ENCODE results near the gene NPVF. TPM values are rescaled to one million over a fixed set of nuclear protein-coding genes. Genes with fewer than 3 reads are reported as not detected.

Gene NPVF
- total and polyA plus RNA-seq, 7 donors, result not detected

DNA sequence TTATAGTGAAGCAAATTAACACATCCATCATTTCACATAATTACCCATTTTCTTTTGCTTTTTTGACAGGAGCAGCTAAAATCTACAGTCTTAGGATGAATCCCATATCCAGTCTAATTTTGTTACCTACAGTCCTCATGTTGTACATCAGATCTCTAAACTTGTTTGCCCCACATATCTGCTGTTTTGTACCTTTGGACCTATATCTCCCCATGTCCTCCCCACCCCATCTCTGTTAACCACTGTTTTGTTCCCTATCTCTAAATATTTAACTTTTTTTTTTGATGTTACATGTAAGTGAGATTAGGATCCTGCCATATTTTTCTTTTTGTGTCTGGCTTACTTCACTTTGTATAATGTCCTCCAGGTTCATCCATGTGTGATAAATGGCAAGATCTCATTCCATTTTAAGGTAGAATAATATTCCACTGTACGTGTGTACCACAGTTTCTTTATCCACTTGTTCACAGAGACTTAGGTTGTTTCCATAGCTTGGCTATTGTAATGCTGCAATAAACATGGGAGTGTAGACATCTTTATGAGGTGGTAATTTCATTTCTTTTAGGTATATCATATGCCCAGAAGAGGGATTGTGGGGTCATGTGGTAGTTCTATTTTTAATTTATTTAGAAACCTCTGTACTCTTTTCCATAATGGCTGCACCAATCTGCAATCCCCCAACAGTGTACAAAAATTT, 19.6 kb downstream of the NPVF start:
- no peaks in the 10 kb centered on the region for H3K36me3 ChIP-seq (ENCODE audit: insufficient read depth in 1 of 2, low read depth in 1 of 2)
- H3K4me1 ChIP-seq, result no peaks in the 10 kb centered on the region
- intact Hi-C loops (cut with DNase I), result no loop called here
- WGBS, 3 donors, result 62 to 78% (median 71%) methylated on average over 1 of the region's 1 CpG
- ATAC-seq, result no peak
- H3K9me3 ChIP-seq, result peaks cover 9% of the 10 kb centered on the region
- H3K4me3 ChIP-seq, result no peak overlapping the region
- no peak for DNase-seq
- H3K27ac ChIP-seq, result no peak overlapping the region
- TF ChIP-seq CTCF (IDR thresholded peaks at IDR 0.05), result no peak
- H3K27me3 ChIP-seq (ENCODE audit: insufficient read depth in 3 of 3, low read length in 2 of 3), result peaks cover 0 to 10% (median 0%) of the 10 kb centered on the region in 3 donors

DNA sequence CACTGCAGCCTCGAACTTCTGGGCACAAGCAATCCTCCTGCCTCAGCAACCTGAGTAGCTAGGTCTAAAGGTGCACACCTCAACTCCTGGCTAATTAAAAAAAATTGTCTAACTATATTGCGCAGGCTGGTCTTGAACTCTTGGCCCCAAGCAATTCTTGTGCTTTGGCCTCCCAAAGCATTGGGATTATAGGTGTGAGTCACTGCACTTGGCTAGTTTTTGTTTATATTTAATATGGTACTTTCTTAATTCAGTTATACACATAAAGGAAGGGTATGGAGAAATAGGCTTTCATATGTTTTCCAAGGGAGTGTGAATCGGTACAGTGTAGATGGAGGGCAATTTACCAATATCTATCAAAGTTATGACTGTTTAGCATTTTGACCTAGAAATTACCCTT, 20.4 kb downstream of the NPVF start:
- TF ChIP-seq CTCF (IDR thresholded peaks at IDR 0.05), result no peak
- intact Hi-C loops (cut with DNase I), result no loop called here
- ATAC-seq (no peak), DNase-seq (no peak)
- 87 to 90% (median 87%) methylated on average over 3 of the region's 3 CpGs for WGBS, 3 donors
- Histone ChIP-seq H3K27ac (no peak overlapping the region), H3K9me3 (peaks cover 9% of the 10 kb centered on the region), H3K4me3 (no peak overlapping the region), H3K4me1 (no peaks in the 10 kb centered on the region), H3K27me3 (ENCODE audit: insufficient read depth in 3 of 3, low read length in 2 of 3) (peaks cover 0 to 10% (median 0%) of the 10 kb centered on the region in 3 donors), H3K36me3 (ENCODE audit: insufficient read depth in 1 of 2, low read depth in 1 of 2) (no peaks in the 10 kb centered on the region)

DNA sequence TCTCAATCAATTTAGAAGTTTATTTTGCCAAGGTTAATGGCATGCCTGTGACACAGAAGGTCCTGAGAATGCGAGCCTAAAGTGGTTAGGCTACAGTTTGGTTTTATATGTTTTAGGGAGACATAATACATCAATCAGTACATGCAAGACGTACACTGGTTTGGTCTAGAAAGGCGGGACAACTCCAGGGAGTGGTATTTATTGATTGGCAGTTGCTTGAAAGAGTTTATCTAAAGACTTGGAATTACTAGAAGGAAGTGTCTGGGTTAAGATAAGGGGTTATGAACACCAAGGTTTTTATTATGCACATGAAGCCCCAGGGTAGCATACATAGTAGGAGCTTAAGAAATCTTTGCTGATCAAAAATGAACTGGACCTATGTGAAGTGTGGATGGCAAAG, 21.5 kb downstream of the NPVF start:
- Histone ChIP-seq H3K9me3 (peaks cover 9% of the 10 kb centered on the region), H3K36me3 (ENCODE audit: insufficient read depth in 1 of 2, low read depth in 1 of 2) (no peaks in the 10 kb centered on the region), H3K27ac (no peak overlapping the region), H3K4me3 (no peak overlapping the region), H3K27me3 (ENCODE audit: insufficient read depth in 3 of 3, low read length in 2 of 3) (peaks cover 0 to 10% (median 0%) of the 10 kb centered on the region in 3 donors), H3K4me1 (no peaks in the 10 kb centered on the region)
- no peak for ATAC-seq
- 80 to 86% (median 81%) methylated on average over 3 of the region's 3 CpGs for WGBS, 3 donors
- TF ChIP-seq CTCF (IDR thresholded peaks at IDR 0.05), result no peak
- DNase-seq, result no peak
- intact Hi-C loops (cut with DNase I), result no loop called here

GRCh38 chr7:25196132-25196896, 32.0 kb downstream of the NPVF start:
- no peaks in the 10 kb centered on the region for H3K27me3 ChIP-seq (ENCODE audit: insufficient read depth in 3 of 3, low read length in 2 of 3)
- no peak for TF ChIP-seq CTCF (IDR thresholded peaks at IDR 0.05)
- no peaks in the 10 kb centered on the region for H3K4me1 ChIP-seq
- intact Hi-C loops (cut with DNase I), result no loop called here
- H3K27ac ChIP-seq, result no peak overlapping the region
- no peaks in the 10 kb centered on the region for H3K36me3 ChIP-seq (ENCODE audit: insufficient read depth in 1 of 2, low read depth in 1 of 2)
- H3K9me3 ChIP-seq, result no peaks in the 10 kb centered on the region
- no peak overlapping the region for H3K4me3 ChIP-seq
- WGBS, 3 donors, result 48 to 54% (median 52%) methylated on average over 5 of the region's 5 CpGs
- ATAC-seq, result no peak
- no peak for DNase-seq
